Mammary epithelial cell (primary cell): Measurements from ENCODE around the gene OLFM1.

Experiments used
- EZH2 ChIP-seq: IDR thresholded peaks from 2 replicates; pipeline ENCODE4 v1.6.1; 2012; ENCODE audit warnings: low read length, inconsistent platforms, borderline replicate concordance
- TF ChIP-seq, protein P1 (sequence below), 2 donors: IDR thresholded peaks in 1 of 2; conservative IDR thresholded peaks in 1 of 2; 2 replicates each; pipeline ENCODE4 v1.5.1; 2011 to 2012; ENCODE audit warnings: inconsistent platforms in 2 of 2, low read length in 2 of 2, mild to moderate bottlenecking in 2 of 2, control low read depth in 1 of 2, low read depth in 1 of 2; ENCODE audit not compliant: insufficient read depth in 1 of 2; ENCODE audit errors: extremely low read depth in 1 of 2

DNA sequence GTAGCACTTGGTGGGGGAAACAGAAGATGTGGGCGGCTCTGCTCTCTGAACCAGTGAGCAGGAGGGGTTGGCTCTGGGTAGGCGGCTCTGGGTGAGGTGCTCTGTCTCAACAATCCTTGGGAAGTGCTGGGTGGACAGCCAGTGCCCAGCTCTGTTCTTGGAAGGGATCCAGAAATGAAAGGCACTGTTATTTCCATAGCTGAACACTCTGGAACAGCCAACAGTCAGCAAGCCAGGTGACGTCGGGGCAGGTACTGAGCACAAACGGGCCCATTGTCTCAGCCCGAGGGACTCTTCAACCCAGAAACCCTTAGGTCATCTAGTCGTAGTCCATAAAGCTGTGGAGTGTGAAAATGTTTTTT, 36.3 kb downstream of the OLFM1 start:
- no peak for TF ChIP-seq EZH2
- TF ChIP-seq, protein P1, sequence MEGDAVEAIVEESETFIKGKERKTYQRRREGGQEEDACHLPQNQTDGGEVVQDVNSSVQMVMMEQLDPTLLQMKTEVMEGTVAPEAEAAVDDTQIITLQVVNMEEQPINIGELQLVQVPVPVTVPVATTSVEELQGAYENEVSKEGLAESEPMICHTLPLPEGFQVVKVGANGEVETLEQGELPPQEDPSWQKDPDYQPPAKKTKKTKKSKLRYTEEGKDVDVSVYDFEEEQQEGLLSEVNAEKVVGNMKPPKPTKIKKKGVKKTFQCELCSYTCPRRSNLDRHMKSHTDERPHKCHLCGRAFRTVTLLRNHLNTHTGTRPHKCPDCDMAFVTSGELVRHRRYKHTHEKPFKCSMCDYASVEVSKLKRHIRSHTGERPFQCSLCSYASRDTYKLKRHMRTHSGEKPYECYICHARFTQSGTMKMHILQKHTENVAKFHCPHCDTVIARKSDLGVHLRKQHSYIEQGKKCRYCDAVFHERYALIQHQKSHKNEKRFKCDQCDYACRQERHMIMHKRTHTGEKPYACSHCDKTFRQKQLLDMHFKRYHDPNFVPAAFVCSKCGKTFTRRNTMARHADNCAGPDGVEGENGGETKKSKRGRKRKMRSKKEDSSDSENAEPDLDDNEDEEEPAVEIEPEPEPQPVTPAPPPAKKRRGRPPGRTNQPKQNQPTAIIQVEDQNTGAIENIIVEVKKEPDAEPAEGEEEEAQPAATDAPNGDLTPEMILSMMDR (conservative IDR thresholded peaks at IDR 0.05 in 1 of 2, IDR thresholded peaks at IDR 0.05 in 1 of 2; ENCODE audit: extremely low read depth in 1 of 2, insufficient read depth in 1 of 2, low read depth in 1 of 2, low read length in 2 of 2) = no peak
